ENCODE measurements around the gene RERG.
A peak's percentile ranks its signal among the peaks of the same experiment; 100 is the strongest.

Gene RERG

GRCh38 chr12:15218794-15219193, 2.4 kb downstream of the RERG start:
- no peak for DNase-seq (ENCODE audit: low read depth in 2 of 2)

DNA sequence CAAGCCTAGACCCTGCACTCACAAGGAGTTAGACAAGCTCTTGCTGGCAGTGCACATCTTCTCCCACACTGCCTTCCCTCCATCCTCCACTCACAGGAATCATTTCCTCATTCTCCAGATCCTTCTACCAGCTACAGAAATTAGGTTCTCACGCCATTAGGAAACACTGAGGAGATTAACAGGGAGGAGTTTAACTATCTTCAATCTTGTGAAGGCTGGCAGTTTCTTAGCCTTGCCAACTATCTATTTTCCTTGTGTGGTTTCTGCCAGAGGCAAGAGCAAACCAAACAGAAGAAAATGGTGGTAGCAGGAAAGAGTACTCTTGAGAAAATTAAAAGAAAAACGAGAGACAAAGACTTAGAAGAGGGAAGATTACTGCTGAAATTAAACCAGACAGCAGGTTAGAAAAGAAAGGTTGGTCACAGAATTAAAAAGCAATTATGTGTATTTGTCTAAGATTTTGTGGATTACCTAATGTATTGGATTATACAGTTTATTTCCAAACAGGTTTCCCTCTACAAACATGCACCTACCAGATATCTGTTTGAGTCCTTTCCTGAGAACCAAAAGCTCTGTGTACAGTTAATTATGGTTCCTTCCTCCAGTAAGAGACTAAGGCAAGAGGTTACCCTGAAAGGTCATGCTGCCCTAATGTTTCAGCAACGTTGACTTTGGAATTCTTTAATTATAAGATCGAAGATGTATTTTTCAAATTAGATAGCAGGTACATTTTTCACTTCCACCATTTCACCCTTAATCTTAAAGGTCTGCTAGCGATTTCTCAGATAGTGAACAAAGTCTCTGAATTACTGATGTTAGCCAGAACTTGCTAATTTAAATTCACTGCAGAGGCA, 5.0 kb downstream of the RERG start:
- no peak for DNase-seq (ENCODE audit: low read depth in 2 of 2)

DNA sequence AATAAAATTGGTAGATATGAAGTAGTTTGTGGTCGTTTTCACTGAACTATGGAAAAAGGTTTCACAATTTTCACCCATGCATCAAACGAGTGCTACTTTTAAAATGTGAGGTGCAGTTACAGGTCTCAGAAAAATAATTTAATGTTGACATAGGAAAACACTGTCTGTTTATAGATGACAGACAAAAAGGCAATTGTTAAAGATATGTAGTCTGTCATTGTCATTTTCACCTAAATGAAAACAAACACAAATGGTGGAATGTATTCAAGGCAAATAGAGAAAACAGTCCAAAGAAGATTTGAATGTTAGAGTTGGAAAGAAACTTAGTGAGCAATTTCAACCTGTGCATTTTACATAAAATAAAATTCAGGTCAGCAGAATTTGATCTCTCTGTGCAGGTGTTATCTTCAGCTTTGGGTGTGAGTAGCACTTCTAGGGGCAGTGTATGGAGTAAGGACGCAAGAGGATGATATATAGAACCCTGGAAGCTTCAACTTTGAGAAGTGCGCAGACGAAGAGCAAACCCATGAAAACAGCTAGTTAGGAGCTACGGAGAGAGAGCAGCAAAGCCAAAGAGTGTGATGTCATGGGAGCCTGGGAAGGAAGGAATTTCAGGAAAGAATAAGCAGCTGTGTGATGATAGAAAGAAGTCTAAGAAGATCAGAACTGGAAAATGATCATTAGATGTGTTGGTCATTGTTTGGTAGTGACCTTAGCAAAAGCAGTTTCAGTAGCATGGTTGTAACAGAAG, 6.2 kb downstream of the RERG start:
- no peak for DNase-seq (ENCODE audit: low read depth in 2 of 2)

- DNase-seq (ENCODE audit: low read depth in 2 of 2) = no peak
These were observed 8.3 kb downstream of the RERG start for GRCh38 chr12:15212930-15213329.

DNA sequence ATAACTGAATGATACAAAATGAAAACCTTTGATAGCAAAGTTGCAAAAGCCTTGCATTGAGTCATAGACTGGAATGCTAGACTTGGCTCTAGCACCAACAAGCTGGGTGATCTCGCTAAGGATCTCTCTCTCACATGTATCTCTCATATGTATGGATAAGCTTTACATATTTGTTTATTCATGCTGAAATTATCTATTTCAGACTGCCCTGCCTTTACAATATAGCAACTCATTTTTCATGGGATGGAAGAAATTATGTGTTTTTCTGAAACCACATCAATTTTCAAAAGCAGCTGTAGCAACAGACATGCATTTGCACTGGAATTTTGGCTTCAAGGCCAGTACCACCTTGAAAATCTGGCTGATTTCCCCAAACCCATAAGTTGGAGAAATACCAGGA, 11.4 kb downstream of the RERG start:
- peak; percentile 60 to 69 for DNase-seq (ENCODE audit: low read depth in 2 of 2)

DNA sequence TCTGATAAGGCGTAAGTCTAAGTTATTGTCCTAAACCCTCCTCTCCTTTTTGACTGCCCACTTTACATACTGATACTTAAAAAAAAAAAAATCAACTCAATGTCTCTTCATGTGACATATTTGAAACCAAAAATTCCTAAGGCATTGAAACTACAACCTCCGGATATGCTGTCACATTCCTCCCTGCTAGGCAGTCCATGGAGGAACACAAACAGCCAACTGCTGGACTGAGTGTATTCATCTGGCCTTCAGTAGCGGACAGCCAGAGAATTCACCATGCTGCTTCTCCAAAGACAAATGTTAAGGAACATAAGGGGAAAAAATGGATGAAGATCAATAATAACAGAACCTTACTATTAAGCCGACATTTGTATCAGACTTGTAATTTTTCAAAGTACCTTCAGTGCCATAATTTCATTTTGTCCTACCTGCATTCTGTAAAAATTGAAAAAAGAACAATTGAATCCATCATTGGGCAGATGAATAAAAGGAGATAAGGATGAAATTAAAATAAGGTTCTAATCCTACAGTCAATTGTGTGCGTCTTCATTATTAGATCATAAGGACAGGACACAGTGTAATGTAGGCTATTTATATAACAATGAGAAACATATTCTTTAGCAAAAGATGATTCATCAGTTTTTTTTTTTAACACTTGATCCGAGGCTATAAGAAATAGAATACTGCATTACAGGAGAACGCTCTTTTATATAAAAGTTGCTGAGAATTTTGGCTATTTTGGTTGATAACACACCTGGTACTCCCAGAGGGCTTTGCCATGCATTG, 12.2 kb downstream of the RERG start:
- DNase-seq (ENCODE audit: low read depth in 2 of 2) = no peak

DNA sequence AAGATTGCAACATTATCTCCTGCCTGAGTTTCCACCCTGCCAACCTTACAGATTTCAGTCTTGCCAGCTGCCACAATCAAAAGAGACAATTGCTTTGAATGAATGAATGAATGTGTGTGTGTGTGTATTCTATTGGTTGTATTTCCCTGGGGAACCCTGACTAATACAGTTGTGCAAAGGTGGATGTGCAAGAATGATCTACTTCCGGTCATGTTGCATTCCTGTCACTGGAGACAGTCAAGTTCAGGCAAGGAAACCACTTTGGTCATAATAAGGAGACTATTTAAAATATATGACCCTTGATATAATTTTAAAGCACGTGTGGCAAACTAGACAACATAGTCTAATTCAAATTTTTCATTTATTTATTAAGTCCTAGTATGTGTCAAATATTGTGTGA, 13.1 kb downstream of the RERG start:
- DNase-seq (ENCODE audit: low read depth in 2 of 2) = no peak

- no peak for DNase-seq (ENCODE audit: low read depth in 2 of 2)
These were observed 14.3 kb downstream of the RERG start for GRCh38 chr12:15206831-15207389.

GRCh38 chr12:15206338-15206737, 14.9 kb downstream of the RERG start:
- DNase-seq (ENCODE audit: low read depth in 2 of 2) = no peak

DNA sequence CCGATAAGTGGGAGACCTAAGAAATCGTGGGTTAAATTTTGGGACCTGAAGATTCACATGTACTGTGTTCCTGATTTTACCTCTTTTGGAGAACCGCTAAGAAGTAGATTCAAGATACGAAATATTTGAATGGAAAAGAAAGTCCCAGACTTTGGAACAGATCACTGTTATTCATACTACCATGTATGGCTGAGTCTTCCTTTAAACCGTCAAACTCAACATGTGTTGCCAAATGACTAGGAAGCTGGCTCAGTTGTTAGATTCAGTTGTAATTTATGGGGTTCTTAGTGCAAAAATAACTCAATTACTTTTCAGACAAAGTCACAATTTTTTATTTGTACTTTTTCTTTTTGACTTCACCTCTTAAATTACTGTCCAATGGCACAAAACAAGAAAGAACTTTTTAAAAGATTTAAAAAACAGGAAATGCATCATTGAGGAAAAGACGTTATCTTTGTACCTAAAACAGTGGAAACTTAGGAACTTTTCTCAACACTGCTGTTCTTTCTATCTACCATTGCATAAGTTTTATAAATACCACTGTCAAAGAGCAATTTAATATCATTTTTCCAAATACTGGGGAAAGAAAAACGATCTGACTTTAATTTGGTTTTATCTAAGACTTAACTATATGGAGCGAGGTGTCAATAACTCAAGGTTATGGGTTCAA, 15.7 kb downstream of the RERG start:
- no peak for DNase-seq (ENCODE audit: low read depth in 2 of 2)

- DNase-seq (ENCODE audit: low read depth in 2 of 2) = no peak
These were observed 19.8 kb downstream of the RERG start for GRCh38 chr12:15201456-15201855.

- no peak for DNase-seq (ENCODE audit: low read depth in 2 of 2)
These were observed 20.2 kb downstream of the RERG start for GRCh38 chr12:15201056-15201455.

- DNase-seq (ENCODE audit: low read depth in 2 of 2) = peak in 1 of 2 experiments; percentile 13
These were observed 20.6 kb downstream of the RERG start for GRCh38 chr12:15200641-15201040.

DNA sequence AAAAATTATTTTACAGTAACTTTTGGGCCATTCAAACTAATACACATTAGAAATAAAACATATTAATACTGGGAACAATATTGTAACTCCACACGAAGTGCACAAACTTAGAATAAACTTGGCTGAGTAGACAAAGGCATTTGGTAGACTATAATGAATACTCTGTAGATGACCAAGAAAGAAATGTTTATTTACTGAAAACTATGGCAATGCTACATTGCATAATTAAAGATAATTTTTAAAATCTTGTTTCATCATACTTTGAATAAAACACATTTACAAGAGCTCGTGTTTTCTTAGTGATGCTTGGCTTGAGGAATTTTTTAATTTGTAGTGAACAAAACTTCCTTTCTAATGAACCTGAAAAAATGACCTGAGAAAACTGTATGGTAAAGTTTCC, 21.3 kb downstream of the RERG start:
- no peak for DNase-seq (ENCODE audit: low read depth in 2 of 2)

DNA sequence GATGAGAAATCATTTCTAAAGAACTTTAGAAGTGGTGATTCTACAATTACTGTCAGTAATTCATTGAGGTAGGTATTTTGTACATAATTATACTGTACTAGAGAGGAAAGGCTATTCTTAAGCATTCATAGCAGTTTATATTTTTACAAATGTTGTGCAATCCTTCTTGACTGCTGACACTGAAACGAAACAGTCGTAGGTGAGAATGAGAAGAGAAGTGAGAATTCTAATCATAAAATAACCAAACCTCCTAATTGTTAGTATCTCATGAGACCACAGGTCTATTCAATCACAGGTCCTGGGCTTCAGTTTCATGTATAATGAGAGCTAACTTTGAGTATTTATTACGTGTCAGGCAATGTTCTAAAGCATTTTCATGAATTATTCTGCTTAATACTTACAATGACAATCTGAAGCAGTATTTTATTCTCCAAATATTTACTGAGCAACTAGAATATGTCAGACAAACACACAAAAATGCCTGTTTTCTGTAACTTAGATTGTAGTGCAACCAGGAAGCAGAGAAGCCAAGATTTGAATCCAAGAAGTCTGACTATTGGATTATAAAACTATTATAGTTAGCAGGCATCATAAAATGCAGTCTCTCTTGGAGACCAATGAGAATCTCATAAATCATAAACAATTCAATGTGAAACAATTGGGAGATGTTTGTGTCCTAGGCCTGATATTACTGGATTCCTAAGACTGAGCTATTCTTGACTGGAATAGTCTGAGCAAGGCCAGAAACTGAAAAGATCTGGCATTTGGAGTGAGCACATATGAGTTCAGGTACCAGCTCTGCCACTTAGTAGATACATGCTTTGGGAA, 24.3 kb downstream of the RERG start:
- no peak for DNase-seq (ENCODE audit: low read depth in 2 of 2)

- DNase-seq (ENCODE audit: low read depth in 2 of 2) = no peak
These were observed 25.0 kb downstream of the RERG start for GRCh38 chr12:15196221-15196620.

- no peak for DNase-seq (ENCODE audit: low read depth in 2 of 2)
These were observed 26.5 kb downstream of the RERG start for GRCh38 chr12:15194456-15195368.

DNA sequence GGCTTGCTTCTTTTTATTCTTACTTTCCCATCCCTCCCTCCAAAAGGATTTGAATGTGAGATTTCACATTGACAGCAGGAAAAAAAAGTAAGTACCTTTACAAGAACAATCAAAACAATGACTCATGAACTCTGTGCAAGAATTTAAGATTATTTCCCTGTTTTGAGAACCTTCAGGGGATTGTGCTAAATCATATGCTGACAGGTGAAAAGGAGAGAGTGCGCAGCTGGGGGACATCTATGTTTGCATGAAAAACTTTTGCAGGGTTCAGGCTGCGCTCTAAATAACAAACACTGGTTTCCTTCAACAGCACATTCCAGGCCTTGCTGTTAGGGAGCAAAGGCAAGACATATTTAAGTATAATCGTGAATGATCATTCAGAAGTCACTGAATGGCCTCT, 27.3 kb downstream of the RERG start:
- DNase-seq (ENCODE audit: low read depth in 2 of 2) = no peak

- DNase-seq (ENCODE audit: low read depth in 2 of 2) = no peak
These were observed 28.5 kb downstream of the RERG start for GRCh38 chr12:15192720-15193119.

DNA sequence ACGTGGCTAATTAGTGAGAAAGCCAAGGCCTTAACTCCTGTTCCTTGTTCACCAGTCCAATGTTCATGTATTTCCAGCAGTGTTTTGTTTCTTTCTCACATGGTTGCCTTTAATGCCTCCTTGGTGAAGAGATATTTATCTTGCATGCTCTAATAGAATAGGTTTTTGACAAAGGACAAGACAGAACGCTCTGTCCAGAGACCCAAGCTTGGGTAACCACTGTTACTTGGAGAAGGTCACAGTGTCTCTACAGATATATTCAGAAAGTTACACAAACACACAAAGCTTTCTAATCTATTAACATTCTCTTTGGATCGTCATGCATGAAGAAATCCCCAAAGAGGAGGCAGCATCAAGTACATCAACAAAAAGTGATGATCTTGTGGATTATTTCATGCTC, 33.1 kb downstream of the RERG start:
- DNase-seq (ENCODE audit: low read depth in 2 of 2) = no peak
